AG09309 (cell line): Measurements from ENCODE around the gene MPHOSPH9.

ENCODE experiments used
- DNase-seq: peaks from one replicate; pipeline ENCODE4 v3.0.0-alpha.2; 2010; ENCODE audit warnings: low read depth
- H3K4me3 ChIP-seq: 2 replicates; pipeline ENCODE4 v1.5.1; 2011; ENCODE audit warnings: mild to moderate bottlenecking, low read depth, low read length, moderate library complexity; ENCODE audit not compliant: control insufficient read depth
- TF ChIP-seq, protein P1 (sequence below): IDR thresholded peaks from 2 replicates; pipeline ENCODE4 v1.5.1; 2011; ENCODE audit warnings: mild to moderate bottlenecking, low read depth, low read length, inconsistent platforms; ENCODE audit not compliant: insufficient read depth, control insufficient read depth; ENCODE audit errors: missing control alignments

Gene MPHOSPH9

GRCh38 chr12:123108682-123109066 lies 124.3 kb downstream of the MPHOSPH9 start:
- TF ChIP-seq, protein P1, sequence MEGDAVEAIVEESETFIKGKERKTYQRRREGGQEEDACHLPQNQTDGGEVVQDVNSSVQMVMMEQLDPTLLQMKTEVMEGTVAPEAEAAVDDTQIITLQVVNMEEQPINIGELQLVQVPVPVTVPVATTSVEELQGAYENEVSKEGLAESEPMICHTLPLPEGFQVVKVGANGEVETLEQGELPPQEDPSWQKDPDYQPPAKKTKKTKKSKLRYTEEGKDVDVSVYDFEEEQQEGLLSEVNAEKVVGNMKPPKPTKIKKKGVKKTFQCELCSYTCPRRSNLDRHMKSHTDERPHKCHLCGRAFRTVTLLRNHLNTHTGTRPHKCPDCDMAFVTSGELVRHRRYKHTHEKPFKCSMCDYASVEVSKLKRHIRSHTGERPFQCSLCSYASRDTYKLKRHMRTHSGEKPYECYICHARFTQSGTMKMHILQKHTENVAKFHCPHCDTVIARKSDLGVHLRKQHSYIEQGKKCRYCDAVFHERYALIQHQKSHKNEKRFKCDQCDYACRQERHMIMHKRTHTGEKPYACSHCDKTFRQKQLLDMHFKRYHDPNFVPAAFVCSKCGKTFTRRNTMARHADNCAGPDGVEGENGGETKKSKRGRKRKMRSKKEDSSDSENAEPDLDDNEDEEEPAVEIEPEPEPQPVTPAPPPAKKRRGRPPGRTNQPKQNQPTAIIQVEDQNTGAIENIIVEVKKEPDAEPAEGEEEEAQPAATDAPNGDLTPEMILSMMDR: no peak

GRCh38 chr12:123107926-123108681 lies 124.8 kb downstream of the MPHOSPH9 start:
- TF ChIP-seq, protein P1: no peak
- DNase-seq: no peak
- no peak overlapping the region for H3K4me3 ChIP-seq

More at GRCh38 chr12:123108682-123109066, 124.3 kb downstream of the MPHOSPH9 start:
- no peak overlapping the region for H3K4me3 ChIP-seq
- no peak for DNase-seq

DNA sequence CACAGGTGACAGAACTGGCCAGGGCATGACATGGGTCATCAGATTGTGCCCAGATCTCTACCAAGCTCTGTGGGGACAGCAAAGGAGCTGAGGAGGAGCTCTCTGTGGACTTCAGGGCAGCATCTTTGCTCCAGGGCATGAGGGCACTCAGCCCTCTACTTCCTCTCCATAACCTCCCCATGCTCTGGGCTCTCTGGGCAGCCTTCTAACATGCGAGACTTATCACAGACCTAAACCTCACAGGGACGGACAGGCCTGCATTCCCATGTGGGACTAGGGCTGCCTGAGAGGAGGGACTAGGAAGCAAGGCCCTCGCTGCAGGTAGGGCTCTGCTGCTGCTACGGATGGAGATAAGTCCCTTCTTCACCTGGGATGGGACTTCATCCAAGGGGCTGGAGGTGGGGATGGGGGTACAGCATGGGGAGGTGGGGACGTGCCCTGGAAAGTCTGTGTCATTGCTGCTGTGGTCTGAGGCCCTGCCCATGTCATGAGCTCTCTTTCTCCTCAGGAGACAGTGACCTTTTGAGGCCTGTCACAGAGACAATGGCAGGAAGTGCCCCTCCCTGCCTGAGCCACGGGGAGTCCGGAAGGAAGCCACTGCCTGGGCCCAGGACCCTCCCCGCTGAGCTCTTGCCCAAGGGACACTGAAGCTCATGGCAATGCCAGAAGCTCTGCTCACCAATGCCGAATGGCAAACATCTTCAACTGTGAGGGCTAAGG lies 126.1 kb downstream of the MPHOSPH9 start:
- TF ChIP-seq, protein P1: no peak
- H3K4me3 ChIP-seq: no peak overlapping the region

GRCh38 chr12:123105211-123105826 lies 127.6 kb downstream of the MPHOSPH9 start:
- no peak for DNase-seq
- H3K4me3 ChIP-seq: no peak overlapping the region
- TF ChIP-seq, protein P1: no peak

More for the DNA sequence above, 126.1 kb downstream of the MPHOSPH9 start:
- no peak for DNase-seq

GRCh38 chr12:123104809-123105208 lies 128.1 kb downstream of the MPHOSPH9 start:
- no peak for DNase-seq
- H3K4me3 ChIP-seq: no peak overlapping the region
- TF ChIP-seq, protein P1: no peak
